ENCODE data around the gene UBXN7.

DNA sequence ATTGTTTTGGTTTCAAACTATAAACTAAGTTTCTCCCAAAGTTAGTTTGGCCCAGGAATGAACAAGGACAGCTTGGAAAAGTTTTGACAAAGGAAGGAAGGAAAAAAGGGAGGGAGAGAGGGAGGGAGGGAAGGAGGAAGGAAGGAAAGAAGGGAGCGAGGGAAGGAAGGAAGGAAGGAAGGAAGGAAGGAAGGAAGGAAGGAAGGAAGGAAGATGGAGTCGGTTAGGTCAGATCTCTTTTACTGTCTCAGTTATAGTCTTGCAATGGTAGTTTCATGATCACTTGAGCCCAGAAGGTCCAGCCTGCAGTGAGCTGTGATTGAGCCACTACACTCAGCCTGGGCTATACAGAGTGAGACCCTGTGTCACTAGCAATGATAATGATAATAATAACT, 12.3 kb upstream of the UBXN7 start:
- TF ChIP-seq, protein P1, sequence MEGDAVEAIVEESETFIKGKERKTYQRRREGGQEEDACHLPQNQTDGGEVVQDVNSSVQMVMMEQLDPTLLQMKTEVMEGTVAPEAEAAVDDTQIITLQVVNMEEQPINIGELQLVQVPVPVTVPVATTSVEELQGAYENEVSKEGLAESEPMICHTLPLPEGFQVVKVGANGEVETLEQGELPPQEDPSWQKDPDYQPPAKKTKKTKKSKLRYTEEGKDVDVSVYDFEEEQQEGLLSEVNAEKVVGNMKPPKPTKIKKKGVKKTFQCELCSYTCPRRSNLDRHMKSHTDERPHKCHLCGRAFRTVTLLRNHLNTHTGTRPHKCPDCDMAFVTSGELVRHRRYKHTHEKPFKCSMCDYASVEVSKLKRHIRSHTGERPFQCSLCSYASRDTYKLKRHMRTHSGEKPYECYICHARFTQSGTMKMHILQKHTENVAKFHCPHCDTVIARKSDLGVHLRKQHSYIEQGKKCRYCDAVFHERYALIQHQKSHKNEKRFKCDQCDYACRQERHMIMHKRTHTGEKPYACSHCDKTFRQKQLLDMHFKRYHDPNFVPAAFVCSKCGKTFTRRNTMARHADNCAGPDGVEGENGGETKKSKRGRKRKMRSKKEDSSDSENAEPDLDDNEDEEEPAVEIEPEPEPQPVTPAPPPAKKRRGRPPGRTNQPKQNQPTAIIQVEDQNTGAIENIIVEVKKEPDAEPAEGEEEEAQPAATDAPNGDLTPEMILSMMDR (IDR thresholded peaks at IDR 0.05 in 8 of 11, conservative IDR thresholded peaks at IDR 0.05 in 3 of 11) = no peak
- TF ChIP-seq POLR2AphosphoS5 (IDR thresholded peaks at IDR 0.05) (no peak), POLR2A (IDR thresholded peaks at IDR 0.05) (no peak)
